ENCODE measurements around the gene DPT. TPM values are rescaled to one million over a fixed set of nuclear protein-coding genes. Genes with fewer than 3 reads are reported as not detected.
"Not testable (repeated sequence)": the region's sequence is repeated elsewhere in the genome, so short reads cannot be mapped to it uniquely, and the experiment has no call there.

The DPT gene
- total and polyA plus RNA-seq, 10 of the 15 experiments (the other 5 are each of a cell fraction or from before 2014, with no cell fraction given) = 0.05 to 0.10 TPM; not detected in 8

GRCh38 chr1:168771104-168771630, 42.2 kb upstream of the DPT start:
- Histone ChIP-seq H3K27me3 (replicated peaks in 1 of 2; ENCODE audit: control insufficient read depth in 2 of 2, insufficient read depth in 2 of 2, low read length in 1 of 2) (peaks cover 0 to 1% of the 10 kb centered on the region in 2 experiments; a peak in 1 of 4 replicates), H2AFZ (ENCODE audit: control insufficient read depth, low read depth, low read length) (no peak overlapping the region), H3K9ac (ENCODE audit: control insufficient read depth, insufficient read depth, low read length) (no peak overlapping the region), H3K4me1 (ENCODE audit: control insufficient read depth, insufficient read depth, low read length) (no peaks in the 10 kb centered on the region), H3K79me2 (ENCODE audit: control insufficient read depth, insufficient read depth, low read length) (no peaks in the 10 kb centered on the region), H3K9me3 (replicated peaks; ENCODE audit: control insufficient read depth, insufficient read depth, low read length) (no peaks in the 10 kb centered on the region), H3K36me3 (ENCODE audit: control insufficient read depth in 2 of 2, insufficient read depth in 2 of 2, low read length in 1 of 2) (no peaks in the 10 kb centered on the region), H3K4me2 (ENCODE audit: control insufficient read depth, insufficient read depth) (no peak overlapping the region), H3K4me3 (no peak overlapping the region), H3K27ac (ENCODE audit: control insufficient read depth, insufficient read depth) (no peak overlapping the region), H4K20me1 (ENCODE audit: control insufficient read depth, insufficient read depth) (no peaks in the 10 kb centered on the region)
- no peak for FAIRE-seq
- SMC1A ChIA-PET (ENCODE audit: uncharacterized antibody, unreplicated experiment) = interaction anchor here (0.7 to 1.8 kb wide), 11 partner anchors 8 to 362 kb away, joined by 3 to 7 read pairs (median 3); no protein-coding TSS in a partner anchor
- POLR2A ChIA-PET = no interaction called here
- in situ Hi-C loops (cut with MboI) (no loop called here), intact Hi-C loops (cut with micrococcal nuclease; ENCODE audit: unreplicated experiment) (no loop called here)
- no peak for ATAC-seq
- CTCF ChIA-PET = interaction anchor here (1.2 to 2.0 kb wide), 4 partner anchors 9 to 577 kb away, joined by 3 to 6 read pairs (median 4); no protein-coding TSS in a partner anchor
- WGBS (ENCODE audit: insufficient coverage, insufficient replicate concordance, low lambda C conversion rate, missing lambda C conversion rate) = 42% methylated on average over 4 of the region's 4 CpGs
- BruUV-seq (replicated peaks) = no TSS peak
- no peak for TF ChIP-seq IKZF2 (IDR thresholded peaks at IDR 0.05)
- no peak for TF ChIP-seq NR2F1 (conservative IDR thresholded peaks at IDR 0.05)
- no peak for TF ChIP-seq ZNF384 (IDR thresholded peaks at IDR 0.05; ENCODE audit: borderline replicate concordance, low read depth, low read length)
- TF ChIP-seq STAT3 (IDR thresholded peaks at IDR 0.05; ENCODE audit: low read depth, low read length) = no peak
- no peak for TF ChIP-seq BRCA1 (IDR thresholded peaks at IDR 0.05; ENCODE audit: low read depth, low read length)
- no peak for TF ChIP-seq ATF2 (IDR thresholded peaks at IDR 0.05; ENCODE audit: low read length)
- TF ChIP-seq SMAD1 (IDR thresholded peaks at IDR 0.05; ENCODE audit: low read depth, partially characterized antibody) = no peak
- no peak for TF ChIP-seq RUNX3 (IDR thresholded peaks at IDR 0.05; ENCODE audit: low read length)
- no peak for TF ChIP-seq SIN3A (IDR thresholded peaks at IDR 0.05; ENCODE audit: low read depth, low read length)
- TF ChIP-seq IRF4 (IDR thresholded peaks at IDR 0.05; ENCODE audit: low read depth, low read length) = no peak
- no peak for TF ChIP-seq SREBF2 (IDR thresholded peaks at IDR 0.05; ENCODE audit: low read length)
- TF ChIP-seq CHD2 (IDR thresholded peaks at IDR 0.05; ENCODE audit: borderline replicate concordance, low read depth, low read length) = no peak
- no peak for TF ChIP-seq ZBTB11 (CRISPR knock-in tag; IDR thresholded peaks at IDR 0.05)
- TF ChIP-seq TCF12 (IDR thresholded peaks at IDR 0.05; ENCODE audit: low read depth, low read length) = no peak
- RAD21 ChIA-PET (ENCODE audit: unreplicated experiment) = interaction anchor here (0.7 to 2.0 kb wide), 5 partner anchors 15 to 577 kb away, joined by 3 to 4 read pairs (median 3); no protein-coding TSS in a partner anchor
- no peak for DNase-seq (ENCODE audit: low read depth, low spot score)

GRCh38 chr1:168769893-168770292, 40.9 kb upstream of the DPT start:
- intact Hi-C loops (cut with micrococcal nuclease; ENCODE audit: unreplicated experiment); POLR2A ChIA-PET; H3K4me2 ChIP-seq (ENCODE audit: control insufficient read depth, insufficient read depth); H3K4me3 ChIP-seq; H2AFZ ChIP-seq (ENCODE audit: control insufficient read depth, low read depth, low read length); SMC1A ChIA-PET (ENCODE audit: uncharacterized antibody, unreplicated experiment); BruUV-seq (replicated peaks); H3K79me2 ChIP-seq (ENCODE audit: control insufficient read depth, insufficient read depth, low read length); H3K9ac ChIP-seq (ENCODE audit: control insufficient read depth, insufficient read depth, low read length); H3K36me3 ChIP-seq (ENCODE audit: control insufficient read depth in 2 of 2, insufficient read depth in 2 of 2, low read length in 1 of 2); H3K4me1 ChIP-seq (ENCODE audit: control insufficient read depth, insufficient read depth, low read length); CTCF ChIA-PET; DNase-seq (ENCODE audit: low read depth, low spot score); FAIRE-seq; H3K27me3 ChIP-seq (replicated peaks in 1 of 2; ENCODE audit: control insufficient read depth in 2 of 2, insufficient read depth in 2 of 2, low read length in 1 of 2); in situ Hi-C loops (cut with MboI); H3K27ac ChIP-seq (ENCODE audit: control insufficient read depth, insufficient read depth); H3K9me3 ChIP-seq (replicated peaks; ENCODE audit: control insufficient read depth, insufficient read depth, low read length); ATAC-seq; RAD21 ChIA-PET (ENCODE audit: unreplicated experiment); H4K20me1 ChIP-seq (ENCODE audit: control insufficient read depth, insufficient read depth): not testable (repeated sequence)
- 41% methylated on average over 3 of the region's 3 CpGs for WGBS (ENCODE audit: insufficient coverage, insufficient replicate concordance, low lambda C conversion rate, missing lambda C conversion rate)
